CD8-positive, alpha-beta memory T cell (primary cell): ENCODE data around the gene C16orf87. TPM values are rescaled to one million over a fixed set of nuclear protein-coding genes. Genes with fewer than 3 reads are reported as not detected.

Experiments used
- CTCF ChIA-PET: fragments of 350-600 bp; sonication (Branson Sonifier 250); formaldehyde crosslinking; loops from one replicate; lab custom pipeline; 2021; ENCODE audit warnings: antibody characterized with exemption; lab: Charles Lee
- POLR2A ChIA-PET: fragments of 350-600 bp; sonication (Branson Sonifier 250); formaldehyde crosslinking; loops from one replicate; lab custom pipeline; 2021; ENCODE audit warnings: antibody characterized with exemption; lab: Charles Lee
- DNase-seq, 5 donors: peaks; one replicate each; pipeline versions ENCODE4 v3.0.0 to v3.0.0-alpha.2; 2020 to 2022; ENCODE audit warnings: mixed read lengths in 1 of 5
- H3K27ac ChIP-seq: one replicate; pipeline ENCODE4 v1.7.0; 2013; ENCODE audit warnings: low read depth, mild to moderate bottlenecking, low read length, moderate library complexity
- H3K27me3 ChIP-seq: 2 replicates; pipeline ENCODE4 v1.7.0; 2013; ENCODE audit warnings: low read length, mild to moderate bottlenecking; ENCODE audit not compliant: insufficient read depth, poor library complexity, severe bottlenecking
- H3K36me3 ChIP-seq: 2 replicates; pipeline ENCODE4 v1.7.0; 2013; ENCODE audit warnings: mild to moderate bottlenecking, low read length, moderate library complexity; ENCODE audit not compliant: insufficient read depth
- H3K4me1 ChIP-seq: 2 replicates; pipeline ENCODE4 v1.7.0; 2013; ENCODE audit warnings: mild to moderate bottlenecking, low read length, moderate library complexity; ENCODE audit not compliant: insufficient read depth
- H3K4me3 ChIP-seq: 2 replicates; pipeline ENCODE4 v1.7.0; 2013; ENCODE audit warnings: mild to moderate bottlenecking, low read length
- H3K9me3 ChIP-seq: 2 replicates; pipeline ENCODE4 v1.7.0; 2013; ENCODE audit warnings: mild to moderate bottlenecking, low read length
- H3K27ac Mint-ChIP-seq, 8 donors: one replicate each; pipeline ENCODE4 v1.8.0; 2020 to 2021; ENCODE audit warnings: mixed read lengths in 8 of 8, mild to moderate bottlenecking in 6 of 8, inconsistent platforms in 3 of 8, moderate library complexity in 3 of 8
- H3K27me3 Mint-ChIP-seq, 2 donors: one replicate each; pipeline ENCODE4 v1.8.0; 2020 to 2021; ENCODE audit warnings: mixed read lengths in 2 of 2, mild to moderate bottlenecking in 1 of 2, moderate library complexity in 1 of 2
- H3K36me3 Mint-ChIP-seq, 3 donors: one replicate each; pipeline ENCODE4 v1.8.0; 2020 to 2021; ENCODE audit warnings: mixed read lengths in 3 of 3, inconsistent platforms in 1 of 3, mild to moderate bottlenecking in 1 of 3
- H3K4me1 Mint-ChIP-seq, 3 donors: one replicate each; pipeline ENCODE4 v1.8.0; 2020 to 2021; ENCODE audit warnings: mixed read lengths in 3 of 3, inconsistent platforms in 1 of 3, mild to moderate bottlenecking in 1 of 3
- H3K4me3 Mint-ChIP-seq, 7 donors: one replicate each; pipeline ENCODE4 v1.8.0; 2020 to 2021; ENCODE audit warnings: mixed read lengths in 7 of 7, mild to moderate bottlenecking in 6 of 7, moderate library complexity in 4 of 7, inconsistent platforms in 2 of 7
- H3K9me3 Mint-ChIP-seq, 5 donors: one replicate each; pipeline ENCODE4 v1.8.0; 2020 to 2022; ENCODE audit warnings: mixed read lengths in 5 of 5, mild to moderate bottlenecking in 3 of 5, moderate library complexity in 2 of 5, inconsistent platforms in 1 of 5
- polyA plus RNA-seq: library from polyadenylated mRNA; unstranded; fragments of 300-500 nt; fragmentation: Illumina TruSeq; gene quantifications from one replicate; pipeline ENCODE4 v1.2.3, GENCODE V29; 2021
- total RNA-seq, 2 experiments: library from RNA; stranded (reverse); gene quantifications; one replicate each; pipeline ENCODE4 v1.2.3, GENCODE V29; 2021

C16orf87 gene
- total and polyA plus RNA-seq, 3 experiments from 2014 or later, result 9.1 to 22.8 (median 22.6) TPM

- Mint-ChIP-seq H3K27me3 (no peaks in the 10 kb centered on the region), H3K36me3 (peaks cover 0 to 23% (median 13%) of the 10 kb centered on the region in 3 donors), H3K9me3 (no peaks in the 10 kb centered on the region), H3K4me1 (peaks cover 3 to 26% (median 10%) of the 10 kb centered on the region in 3 donors), H3K27ac (no peak overlapping the region), H3K4me3 (no peak overlapping the region)
- no peak overlapping the region for H3K4me3 ChIP-seq
- ChIA-PET CTCF (no interaction called here), POLR2A (no interaction called here)
- H3K36me3 ChIP-seq, result no peaks in the 10 kb centered on the region
- no peak overlapping the region for H3K27ac ChIP-seq
- no peaks in the 10 kb centered on the region for H3K9me3 ChIP-seq
- no peaks in the 10 kb centered on the region for H3K4me1 ChIP-seq
- no peaks in the 10 kb centered on the region for H3K27me3 ChIP-seq
- DNase-seq, result no peak
Observed at GRCh38 chr16:46807336-46807735, 23.6 kb downstream of the C16orf87 start.

DNA sequence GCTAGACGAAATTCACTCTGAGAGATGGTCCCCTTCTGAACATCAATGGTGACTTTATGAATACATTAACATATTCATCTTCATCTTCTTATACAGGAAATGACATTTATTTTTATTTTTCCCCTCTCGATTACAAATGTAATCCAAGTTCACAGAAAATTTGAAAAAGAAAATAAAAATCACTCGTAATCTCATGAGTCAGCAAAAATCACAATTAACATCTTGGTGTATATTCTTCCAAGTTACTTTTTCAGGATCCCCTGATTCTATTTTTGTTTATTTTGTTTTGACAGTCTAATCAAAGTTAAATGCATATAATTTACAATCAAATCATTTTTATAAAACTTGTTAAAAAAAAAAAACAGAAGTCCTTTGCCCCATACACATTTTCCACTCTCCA, 27.6 kb downstream of the C16orf87 start:
- Histone ChIP-seq H3K27ac (no peak overlapping the region), H3K36me3 (no peaks in the 10 kb centered on the region), H3K4me3 (no peak overlapping the region), H3K4me1 (no peaks in the 10 kb centered on the region), H3K9me3 (no peaks in the 10 kb centered on the region), H3K27me3 (no peaks in the 10 kb centered on the region)
- Mint-ChIP-seq H3K27ac (peak overlapping the region in 2 of 8 donors; percentile 0 to 48), H3K27me3 (no peaks in the 10 kb centered on the region), H3K4me3 (no peak overlapping the region), H3K4me1 (peaks cover 2 to 25% (median 6%) of the 10 kb centered on the region in 3 donors), H3K36me3 (peaks cover 0 to 24% (median 14%) of the 10 kb centered on the region in 3 donors), H3K9me3 (no peaks in the 10 kb centered on the region)
- ChIA-PET POLR2A (no interaction called here), CTCF (no interaction called here)
- no peak for DNase-seq

DNA sequence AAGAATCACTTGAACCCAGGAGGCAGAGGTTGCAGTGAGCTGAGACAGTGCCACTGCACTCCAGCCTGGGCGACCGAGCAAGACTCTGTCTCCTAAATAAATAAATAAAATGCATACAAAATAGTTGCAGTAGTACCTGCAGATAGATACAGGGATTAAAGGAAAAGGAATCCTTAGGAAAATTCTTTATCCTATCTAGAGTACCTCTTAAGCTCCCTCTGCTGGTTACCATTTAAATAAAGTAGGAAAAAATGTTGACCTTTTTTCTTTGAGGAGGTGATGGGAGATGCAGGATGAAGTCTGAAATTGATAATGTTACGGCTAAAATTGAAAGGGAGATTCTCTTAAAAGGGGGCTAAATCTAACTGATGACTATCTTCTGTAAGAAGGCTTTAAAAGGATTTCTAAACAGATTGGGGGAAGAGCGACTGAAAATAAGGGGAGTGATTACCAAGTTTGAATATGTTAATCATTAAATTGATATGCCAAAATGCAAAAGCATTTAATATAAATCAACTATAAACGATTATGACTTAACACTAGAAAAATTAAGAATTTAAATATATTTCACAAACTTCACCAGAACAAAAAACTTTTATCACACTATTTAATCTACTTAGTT, 29.4 kb downstream of the C16orf87 start:
- no peak overlapping the region for H3K4me3 ChIP-seq
- Mint-ChIP-seq H3K27ac (peak overlapping the region in 1 of 8 donors; percentile 52), H3K9me3 (peaks cover 0 to 5% (median 5%) of the 10 kb centered on the region in 5 donors), H3K27me3 (no peaks in the 10 kb centered on the region), H3K4me1 (peaks cover 0 to 25% (median 6%) of the 10 kb centered on the region in 3 donors), H3K36me3 (peaks cover 7 to 24% (median 16%) of the 10 kb centered on the region in 3 donors), H3K4me3 (no peak overlapping the region)
- no peaks in the 10 kb centered on the region for H3K4me1 ChIP-seq
- no peaks in the 10 kb centered on the region for H3K27me3 ChIP-seq
- H3K36me3 ChIP-seq, result no peaks in the 10 kb centered on the region
- H3K9me3 ChIP-seq, result no peaks in the 10 kb centered on the region
- H3K27ac ChIP-seq, result no peak overlapping the region
- CTCF ChIA-PET, result interaction anchor here (1.4 to 1.9 kb wide), 3 partner anchors 10 to 12 kb away, joined by 5 to 8 read pairs (median 8); no protein-coding TSS in a partner anchor
- DNase-seq, result no peak
- POLR2A ChIA-PET, result no interaction called here

GRCh38 chr16:46800494-46800893, 30.5 kb downstream of the C16orf87 start:
- no peak for DNase-seq
- Histone ChIP-seq H3K27ac (no peak overlapping the region), H3K36me3 (no peaks in the 10 kb centered on the region), H3K27me3 (no peaks in the 10 kb centered on the region), H3K4me1 (no peaks in the 10 kb centered on the region), H3K9me3 (no peaks in the 10 kb centered on the region), H3K4me3 (no peak overlapping the region)
- H3K9me3 Mint-ChIP-seq, result peaks cover 0 to 11% (median 8%) of the 10 kb centered on the region in 5 donors
- H3K4me1 Mint-ChIP-seq, result peaks cover 0 to 25% (median 6%) of the 10 kb centered on the region in 3 donors
- no peak overlapping the region for H3K27ac Mint-ChIP-seq
- POLR2A ChIA-PET, result no interaction called here
- H3K27me3 Mint-ChIP-seq, result no peaks in the 10 kb centered on the region
- no peak overlapping the region for H3K4me3 Mint-ChIP-seq
- peaks cover 15 to 24% (median 18%) of the 10 kb centered on the region in 3 donors for H3K36me3 Mint-ChIP-seq
- CTCF ChIA-PET, result interaction anchor here (1.7 to 1.9 kb wide), 2 partner anchors 9 to 11 kb away, joined by 8 read pairs; no protein-coding TSS in a partner anchor

- peaks cover 0 to 5% (median under 1%) of the 10 kb centered on the region in 3 donors for H3K4me1 Mint-ChIP-seq
- peaks cover 13 to 23% (median 20%) of the 10 kb centered on the region in 5 donors for H3K9me3 Mint-ChIP-seq
- CTCF ChIA-PET, result no interaction called here
- no peak overlapping the region for H3K4me3 ChIP-seq
- H3K4me1 ChIP-seq, result no peaks in the 10 kb centered on the region
- no peak overlapping the region for H3K4me3 Mint-ChIP-seq
- no peaks in the 10 kb centered on the region for H3K36me3 ChIP-seq
- H3K27me3 Mint-ChIP-seq, result no peaks in the 10 kb centered on the region
- POLR2A ChIA-PET, result no interaction called here
- H3K27ac Mint-ChIP-seq, result no peak overlapping the region
- DNase-seq, result no peak
- H3K9me3 ChIP-seq, result no peaks in the 10 kb centered on the region
- H3K36me3 Mint-ChIP-seq, result peaks cover 13 to 34% (median 17%) of the 10 kb centered on the region in 3 donors
- no peak overlapping the region for H3K27ac ChIP-seq
- no peaks in the 10 kb centered on the region for H3K27me3 ChIP-seq
Observed at GRCh38 chr16:46797501-46797900, 33.5 kb downstream of the C16orf87 start.

DNA sequence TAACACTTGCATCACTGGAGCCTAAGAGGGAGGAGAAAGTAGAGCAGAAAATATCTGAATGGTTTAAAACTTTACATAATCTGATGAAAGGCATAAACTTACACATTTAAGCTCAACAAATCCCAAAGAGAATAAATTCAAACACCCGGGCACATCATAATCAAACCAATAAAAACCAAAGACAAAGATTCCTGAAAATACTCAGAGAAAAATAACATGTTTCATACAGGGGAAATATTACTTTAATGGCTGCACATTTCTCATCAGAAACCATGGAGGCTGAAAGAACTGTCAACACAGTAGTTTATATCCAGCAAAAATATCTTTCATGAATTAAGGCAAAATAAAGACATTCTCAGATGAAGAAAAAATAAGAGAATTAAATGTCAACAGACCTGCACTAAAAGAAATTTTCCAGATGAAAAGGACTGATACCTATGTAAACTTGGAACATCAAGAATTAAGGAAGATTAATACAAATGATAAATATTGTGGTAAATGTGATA, 34.2 kb downstream of the C16orf87 start:
- Histone ChIP-seq H3K27ac (no peak overlapping the region), H3K9me3 (no peaks in the 10 kb centered on the region), H3K4me3 (no peak overlapping the region), H3K27me3 (no peaks in the 10 kb centered on the region), H3K36me3 (no peaks in the 10 kb centered on the region), H3K4me1 (no peaks in the 10 kb centered on the region)
- ChIA-PET POLR2A (no interaction called here), CTCF (no interaction called here)
- no peak for DNase-seq
- Mint-ChIP-seq H3K27me3 (no peaks in the 10 kb centered on the region), H3K36me3 (peaks cover 12 to 37% (median 16%) of the 10 kb centered on the region in 3 donors), H3K27ac (no peak overlapping the region), H3K9me3 (peaks cover 15 to 23% (median 21%) of the 10 kb centered on the region in 5 donors), H3K4me3 (no peak overlapping the region), H3K4me1 (peaks cover 0 to 4% (median 0%) of the 10 kb centered on the region in 3 donors)

- Mint-ChIP-seq H3K36me3 (peaks cover 11 to 37% (median 16%) of the 10 kb centered on the region in 3 donors), H3K4me3 (no peak overlapping the region), H3K9me3 (peaks cover 15 to 23% (median 23%) of the 10 kb centered on the region in 5 donors), H3K27me3 (no peaks in the 10 kb centered on the region), H3K4me1 (peaks cover 15 to 20% (median 15%) of the 10 kb centered on the region in 3 donors), H3K27ac (no peak overlapping the region)
- Histone ChIP-seq H3K4me1 (peaks cover 4% of the 10 kb centered on the region), H3K27me3 (no peaks in the 10 kb centered on the region), H3K36me3 (no peaks in the 10 kb centered on the region), H3K9me3 (no peaks in the 10 kb centered on the region), H3K27ac (no peak overlapping the region), H3K4me3 (no peak overlapping the region)
- DNase-seq, result no peak
- CTCF ChIA-PET, result interaction anchor here (1.9 kb wide), 1 partner anchor 9 kb away, joined by 4 read pairs; no protein-coding TSS in a partner anchor
- POLR2A ChIA-PET, result no interaction called here
Observed at GRCh38 chr16:46793841-46794240, 37.1 kb downstream of the C16orf87 start.
